Keratinocyte (primary cell): Measurements from ENCODE around the gene NLRC5. TPM values are rescaled to one million over a fixed set of nuclear protein-coding genes. Genes with fewer than 3 reads are reported as not detected.
A peak's percentile ranks its signal among the peaks of the same experiment; 100 is the strongest.

Experiments used
- DNase-seq: peaks from one replicate; pipeline ENCODE4 v3.0.0-alpha.2; 2011; ENCODE audit warnings: low read depth, missing footprints, low spot score
- FAIRE-seq: peaks from 2 replicates; lab custom pipeline; 2011; peaks lifted over from hg19 to GRCh38; lab: Jason Lieb, UNC
- H2AFZ ChIP-seq: 2 replicates; pipeline ENCODE4 v1.6.0; 2012; ENCODE audit warnings: low read length, control low read depth, inconsistent platforms; ENCODE audit not compliant: control insufficient read depth
- H3K27ac ChIP-seq: 2 replicates; pipeline ENCODE4 v1.5.1; 2011; ENCODE audit warnings: low read length; ENCODE audit not compliant: control insufficient read depth, insufficient read depth
- H3K27me3 ChIP-seq: 3 replicates; pipeline ENCODE4 v1.6.0; 2011; ENCODE audit warnings: low read length; ENCODE audit not compliant: control insufficient read depth, insufficient read depth; ENCODE audit errors: extremely low read depth
- H3K36me3 ChIP-seq, 2 experiments: 2 replicates in 1 of 2; 3 replicates in 1 of 2; pipeline ENCODE4 v1.5.1; 2011; ENCODE audit warnings: low read length in 2 of 2, mild to moderate bottlenecking in 1 of 2; ENCODE audit not compliant: control insufficient read depth in 2 of 2, insufficient read depth in 2 of 2; ENCODE audit errors: extremely low read depth in 1 of 2
- H3K4me1 ChIP-seq: 3 replicates; pipeline ENCODE4 v1.5.1; 2011; ENCODE audit warnings: low read length; ENCODE audit not compliant: control insufficient read depth, insufficient read depth; ENCODE audit errors: extremely low read depth
- H3K4me2 ChIP-seq: 3 replicates; pipeline ENCODE4 v1.6.0; 2011; ENCODE audit warnings: low read depth, low read length; ENCODE audit not compliant: control insufficient read depth, insufficient read depth; ENCODE audit errors: extremely low read depth
- H3K4me3 ChIP-seq, 3 experiments: fragments of 200-600 bp in 1 of 3; sonication (generic) in 1 of 3; 2 replicates in 2 of 3; 3 replicates in 1 of 3; pipeline ENCODE4 v1.5.1; 2011 to 2016; ENCODE audit warnings: low read length in 3 of 3, mild to moderate bottlenecking in 3 of 3, control low read depth in 2 of 3, inconsistent platforms in 1 of 3, low read depth in 1 of 3, mixed read lengths in 1 of 3, mixed run types in 1 of 3, moderate library complexity in 1 of 3; ENCODE audit not compliant: control insufficient read depth in 2 of 3, insufficient read depth in 2 of 3; ENCODE audit errors: extremely low read depth in 1 of 3
- H3K79me2 ChIP-seq: 2 replicates; pipeline ENCODE4 v1.6.0; 2012; ENCODE audit warnings: low read length; ENCODE audit not compliant: control insufficient read depth, insufficient read depth
- H3K9ac ChIP-seq: 3 replicates; pipeline ENCODE4 v1.6.0; 2011; ENCODE audit warnings: low read length; ENCODE audit not compliant: control insufficient read depth, insufficient read depth; ENCODE audit errors: extremely low read depth
- H3K9me1 ChIP-seq: 3 replicates; pipeline ENCODE4 v1.6.0; 2011; ENCODE audit warnings: low read length; ENCODE audit not compliant: control insufficient read depth, insufficient read depth; ENCODE audit errors: extremely low read depth
- H3K9me3 ChIP-seq: 2 replicates; pipeline ENCODE4 v1.5.1; 2012; ENCODE audit warnings: low read depth, low read length; ENCODE audit not compliant: control insufficient read depth
- H4K20me1 ChIP-seq: 3 replicates; pipeline ENCODE4 v1.6.0; 2011; ENCODE audit warnings: low read length; ENCODE audit not compliant: control insufficient read depth, insufficient read depth; ENCODE audit errors: extremely low read depth
- EZH2 ChIP-seq: IDR thresholded peaks from one replicate; pipeline ENCODE4 v1.6.1; 2012; ENCODE audit warnings: inconsistent platforms, mild to moderate bottlenecking, low read length, moderate library complexity
- dilution Hi-C: fragments of 300-500 bp; cut with MboI; formaldehyde crosslinking; loops from one replicate; pipeline ENCODE4 v1.7.0; 2020; ENCODE audit warnings: low sequenced_read_pairs; ENCODE audit not compliant: extremely low pct_ligation_motif_present
- polyA minus RNA-seq, 3 experiments: library from RNA; depleted of rRNA, polyadenylated mRNA; stranded (reverse); fragments of >200 nt; gene quantifications; 1 replicate in 1 of 3; 2 replicates in 1 of 3; 3 replicates in 1 of 3; pipeline ENCODE4 v1.2.3, GENCODE V29; 2011
- polyA plus RNA-seq, 5 experiments: library from polyadenylated mRNA; depleted of rRNA in 3 of 5; stranded (reverse) in 3 of 5; stranded (forward) in 1 of 5; unstranded in 1 of 5; fragments of >200 nt; gene quantifications; 1 replicate in 1 of 5; 2 replicates in 3 of 5; 3 replicates in 1 of 5; pipeline versions ENCODE4 v1.2.1 to v1.2.3, GENCODE V29; 2011 to 2012; ENCODE audit warnings: missing spikeins in 2 of 5, low read depth in 1 of 5, low replicate concordance in 1 of 5
- TF ChIP-seq, protein P1 (sequence below), 3 experiments: IDR thresholded peaks in 1 of 3; conservative IDR thresholded peaks in 1 of 3; optimal IDR thresholded peaks in 1 of 3; 2 replicates in 2 of 3; 3 replicates in 1 of 3; pipeline versions ENCODE3 to v1.5.1; 2011; ENCODE audit warnings: low read length in 3 of 3, mild to moderate bottlenecking in 3 of 3, moderate library complexity in 2 of 3, control low read depth in 1 of 3, inconsistent platforms in 1 of 3; ENCODE audit not compliant: insufficient read depth in 2 of 3; ENCODE audit errors: extremely low read depth in 1 of 3

Gene NLRC5
- 7.7 to 10.7 TPM (median 7.8 TPM) in 3 replicates for polyA plus RNA-seq
- 5.9 TPM for polyA plus RNA-seq (2011; ENCODE audit: low read depth)
- 4.6 and 5.2 TPM in 2 replicates for polyA plus RNA-seq (2011; cell fraction: cytosol; rRNA removed)
- 25.7 and 36.9 TPM in 2 replicates for polyA plus RNA-seq (2011; cell fraction: nucleus; rRNA removed)
- polyA plus RNA-seq (2012; ENCODE audit: low replicate concordance), result 6.5 and 8.1 TPM in 2 replicates
- 20.3 to 37.4 TPM (median 28.2 TPM) in 3 replicates for polyA minus RNA-seq
- polyA minus RNA-seq (2011; cell fraction: cytosol; rRNA and poly(A)+ RNA removed), result 6.9 TPM
- 24.4 and 31.2 TPM in 2 replicates for polyA minus RNA-seq (2011; cell fraction: nucleus; rRNA and poly(A)+ RNA removed)

GRCh38 chr16:56988948-56989945, at the start of gene NLRC5:
TSS of gene NLRC5 (plus strand) at chr16:56989557. CDS start at chr16:57020713, 31,156 bp downstream.
- H3K4me1 ChIP-seq, result peaks cover 39% of the 10 kb centered on the region
- H3K27me3 ChIP-seq, result no peaks in the 10 kb centered on the region
- H3K9me3 ChIP-seq, result no peaks in the 10 kb centered on the region
- H3K27ac ChIP-seq, result peak within 1 kb of the TSS; percentile 61
- H2AFZ ChIP-seq, result peak within 1 kb of the TSS; percentile 94
- FAIRE-seq, result no peak
- TF ChIP-seq EZH2, result no peak
- TF ChIP-seq, protein P1, sequence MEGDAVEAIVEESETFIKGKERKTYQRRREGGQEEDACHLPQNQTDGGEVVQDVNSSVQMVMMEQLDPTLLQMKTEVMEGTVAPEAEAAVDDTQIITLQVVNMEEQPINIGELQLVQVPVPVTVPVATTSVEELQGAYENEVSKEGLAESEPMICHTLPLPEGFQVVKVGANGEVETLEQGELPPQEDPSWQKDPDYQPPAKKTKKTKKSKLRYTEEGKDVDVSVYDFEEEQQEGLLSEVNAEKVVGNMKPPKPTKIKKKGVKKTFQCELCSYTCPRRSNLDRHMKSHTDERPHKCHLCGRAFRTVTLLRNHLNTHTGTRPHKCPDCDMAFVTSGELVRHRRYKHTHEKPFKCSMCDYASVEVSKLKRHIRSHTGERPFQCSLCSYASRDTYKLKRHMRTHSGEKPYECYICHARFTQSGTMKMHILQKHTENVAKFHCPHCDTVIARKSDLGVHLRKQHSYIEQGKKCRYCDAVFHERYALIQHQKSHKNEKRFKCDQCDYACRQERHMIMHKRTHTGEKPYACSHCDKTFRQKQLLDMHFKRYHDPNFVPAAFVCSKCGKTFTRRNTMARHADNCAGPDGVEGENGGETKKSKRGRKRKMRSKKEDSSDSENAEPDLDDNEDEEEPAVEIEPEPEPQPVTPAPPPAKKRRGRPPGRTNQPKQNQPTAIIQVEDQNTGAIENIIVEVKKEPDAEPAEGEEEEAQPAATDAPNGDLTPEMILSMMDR (optimal IDR thresholded peaks at IDR 0.05 in 1 of 3, IDR thresholded peaks at IDR 0.05 in 1 of 3, conservative IDR thresholded peaks at IDR 0.05 in 1 of 3; ENCODE audit: extremely low read depth in 1 of 3, insufficient read depth in 2 of 3, low read length in 3 of 3), result no peak
- H3K79me2 ChIP-seq, result peaks cover 7% of the 10 kb centered on the region
- no peaks in the 10 kb centered on the region for H4K20me1 ChIP-seq
- H3K9me1 ChIP-seq, result no peaks in the 10 kb centered on the region
- H3K4me2 ChIP-seq, result peak within 1 kb of the TSS; percentile 100
- no peak for DNase-seq
- H3K9ac ChIP-seq, result peak within 1 kb of the TSS; percentile 83
- H3K36me3 ChIP-seq, result no peaks in the 10 kb centered on the region
- dilution Hi-C loops, result no loop called here
- peak within 1 kb of the TSS; percentile 75 to 87 (median 84) for H3K4me3 ChIP-seq

DNA sequence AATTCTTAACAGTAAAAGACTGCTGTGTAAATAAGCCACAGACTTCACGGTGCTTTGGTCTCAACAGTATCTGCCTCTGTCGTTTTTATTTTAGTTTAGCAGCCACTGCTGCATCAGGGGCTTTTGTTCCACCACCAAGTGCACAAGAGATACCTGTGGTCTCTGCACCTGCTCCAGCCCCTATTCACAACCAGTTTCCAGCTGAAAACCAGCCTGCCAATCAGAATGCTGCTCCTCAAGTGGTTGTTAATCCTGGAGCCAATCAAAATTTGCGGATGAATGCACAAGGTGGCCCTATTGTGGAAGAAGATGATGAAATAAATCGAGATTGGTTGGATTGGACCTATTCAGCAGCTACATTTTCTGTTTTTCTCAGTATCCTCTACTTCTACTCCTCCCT, 49.6 kb upstream of the NLRC5 start:
- no peak overlapping the region for H3K9ac ChIP-seq
- FAIRE-seq, result no peak
- no peak overlapping the region for H3K27ac ChIP-seq
- H2AFZ ChIP-seq, result no peak overlapping the region
- peaks cover 34% of the 10 kb centered on the region for H4K20me1 ChIP-seq
- DNase-seq, result no peak
- dilution Hi-C loops, result no loop called here
- no peaks in the 10 kb centered on the region for H3K27me3 ChIP-seq
- no peaks in the 10 kb centered on the region for H3K9me3 ChIP-seq
- H3K79me2 ChIP-seq, result peaks cover 11% of the 10 kb centered on the region
- peaks cover 42 to 82% of the 10 kb centered on the region in 2 experiments for H3K36me3 ChIP-seq
- no peak overlapping the region for H3K4me2 ChIP-seq
- H3K4me3 ChIP-seq, result no peak overlapping the region
- no peaks in the 10 kb centered on the region for H3K9me1 ChIP-seq
- peaks cover 8% of the 10 kb centered on the region for H3K4me1 ChIP-seq
- TF ChIP-seq, protein P1 (optimal IDR thresholded peaks at IDR 0.05 in 1 of 3, IDR thresholded peaks at IDR 0.05 in 1 of 3, conservative IDR thresholded peaks at IDR 0.05 in 1 of 3; ENCODE audit: extremely low read depth in 1 of 3, insufficient read depth in 2 of 3, low read length in 3 of 3), result no peak
- no peak for TF ChIP-seq EZH2
